ENCODE measurements around the gene SLC25A12. TPM values are rescaled to one million over a fixed set of nuclear protein-coding genes. Genes with fewer than 3 reads are reported as not detected.

The SLC25A12 gene, protein sequence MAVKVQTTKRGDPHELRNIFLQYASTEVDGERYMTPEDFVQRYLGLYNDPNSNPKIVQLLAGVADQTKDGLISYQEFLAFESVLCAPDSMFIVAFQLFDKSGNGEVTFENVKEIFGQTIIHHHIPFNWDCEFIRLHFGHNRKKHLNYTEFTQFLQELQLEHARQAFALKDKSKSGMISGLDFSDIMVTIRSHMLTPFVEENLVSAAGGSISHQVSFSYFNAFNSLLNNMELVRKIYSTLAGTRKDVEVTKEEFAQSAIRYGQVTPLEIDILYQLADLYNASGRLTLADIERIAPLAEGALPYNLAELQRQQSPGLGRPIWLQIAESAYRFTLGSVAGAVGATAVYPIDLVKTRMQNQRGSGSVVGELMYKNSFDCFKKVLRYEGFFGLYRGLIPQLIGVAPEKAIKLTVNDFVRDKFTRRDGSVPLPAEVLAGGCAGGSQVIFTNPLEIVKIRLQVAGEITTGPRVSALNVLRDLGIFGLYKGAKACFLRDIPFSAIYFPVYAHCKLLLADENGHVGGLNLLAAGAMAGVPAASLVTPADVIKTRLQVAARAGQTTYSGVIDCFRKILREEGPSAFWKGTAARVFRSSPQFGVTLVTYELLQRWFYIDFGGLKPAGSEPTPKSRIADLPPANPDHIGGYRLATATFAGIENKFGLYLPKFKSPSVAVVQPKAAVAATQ
- total RNA-seq (2022) (5.0 and 5.3 TPM in 2 replicates), Bru-seq, nascent RNA (percentile 50 among the genes with signal in this experiment), BruChase-seq, experiment 1, labeled RNA remaining after a 2-hour chase (percentile 42 among the genes with signal in this experiment), BruChase-seq, experiment 2, labeled RNA remaining after a 6-hour chase (percentile 42 among the genes with signal in this experiment)
- long read RNA-seq, partial matches to known transcripts: 0 of 4 reads
- long read RNA-seq, other reads (novel, unspliced or antisense): 2 of 4 reads

DNA sequence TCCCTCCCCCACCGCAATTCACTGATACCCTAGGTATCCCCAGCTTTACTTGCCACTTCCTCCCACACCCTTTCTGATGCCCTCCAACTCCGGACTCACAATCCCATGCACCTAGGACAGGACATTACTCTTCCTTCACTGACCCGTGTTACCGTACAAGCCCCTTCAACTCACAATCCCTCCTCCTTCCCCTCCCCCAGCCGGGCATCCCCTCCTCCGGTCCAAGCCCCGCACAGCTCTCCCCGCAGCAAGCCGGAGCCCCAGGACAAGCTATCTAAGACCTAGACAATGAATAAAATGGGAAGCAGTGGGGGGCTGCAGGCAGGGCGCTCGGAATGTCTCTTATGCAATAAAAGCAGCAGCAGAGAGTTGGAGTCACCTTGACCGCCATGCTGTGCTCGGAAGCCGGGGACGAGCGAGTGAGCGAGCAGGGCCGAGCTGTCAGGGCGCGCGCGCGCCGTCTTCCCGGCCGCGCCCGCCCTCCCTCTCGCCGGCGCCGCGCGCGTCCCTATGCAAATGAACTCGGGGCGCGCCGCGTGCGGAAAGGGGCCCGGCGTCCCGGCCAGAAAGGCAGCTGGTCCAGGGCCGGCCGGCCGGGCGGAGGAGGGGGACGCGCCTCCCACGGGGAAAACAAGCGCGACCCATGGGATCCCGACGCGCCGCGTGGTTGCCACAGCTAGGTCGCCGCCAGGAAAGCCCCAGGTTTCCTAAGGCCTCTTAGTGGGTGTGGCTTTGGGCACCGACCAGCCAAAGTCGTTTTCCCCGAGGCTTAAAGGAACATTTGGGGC lies at the start of gene SLC25A12:
TSS of gene SLC25A12 (minus strand) at position 421 of the 788 bp plus-strand sequence. CDS start at position 391, 30 bp downstream.
- intact Hi-C loops (cut with micrococcal nuclease; ENCODE audit: unreplicated experiment): loop anchor here (1.0 to 5.0 kb wide), 2 partner anchors 28 to 208 kb away; partner anchors contain the start of genes DLX2 and HAT1
- peaks cover 5% of the 10 kb centered on the region; the same call in 1 of the 2 replicates for H3K9me3 ChIP-seq
- CTCF ChIA-PET: interaction anchor here (0.6 to 1.3 kb wide), 3 partner anchors 10 to 234 kb away, joined by 3 to 6 read pairs (median 4); partner anchors contain the start of gene HAT1

DNA sequence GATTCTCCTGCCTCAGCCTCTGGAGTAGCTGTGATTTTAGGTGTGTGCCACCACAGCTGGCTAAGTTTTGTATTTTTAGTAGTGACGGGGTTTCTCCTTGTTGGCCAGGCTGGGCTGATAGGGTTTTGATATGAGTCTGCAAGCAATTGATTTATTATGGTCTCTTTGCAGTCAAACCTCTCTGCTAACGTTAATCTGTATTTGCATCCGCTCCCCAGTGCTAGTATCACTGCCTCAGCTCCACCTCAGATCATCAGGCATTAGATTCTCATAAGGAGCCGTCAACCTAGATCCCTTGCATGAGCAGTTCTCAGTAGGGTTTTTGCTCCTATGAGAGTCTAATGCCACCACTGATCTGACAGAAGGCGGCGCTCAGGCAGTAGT lies 47.3 kb upstream of the SLC25A12 start:
- Mint-ChIP-seq H3K36me3 (ENCODE audit: insufficient read depth, unreplicated experiment) (peaks cover 2% of the 10 kb centered on the region), H3K4me1 (ENCODE audit: low read depth, unreplicated experiment) (no peaks in the 10 kb centered on the region), H3K9me3 (ENCODE audit: unreplicated experiment) (no peaks in the 10 kb centered on the region), H3K4me3 (ENCODE audit: unreplicated experiment) (no peak overlapping the region), H3K27ac (ENCODE audit: unreplicated experiment) (no peak overlapping the region), H3K27me3 (ENCODE audit: insufficient read depth, unreplicated experiment) (no peaks in the 10 kb centered on the region)
- H3K36me3 ChIP-seq (ENCODE audit: control insufficient read depth, insufficient read depth, low read length): no peaks in the 10 kb centered on the region
- no peaks in the 10 kb centered on the region for H3K27me3 ChIP-seq (replicated peaks; ENCODE audit: control insufficient read depth, insufficient read depth, low read length)
- ChIA-PET POLR2A (no interaction called here), CTCF (interaction anchor here (0.7 to 1.2 kb wide), 2 partner anchors 19 to 186 kb away, joined by 3 to 9 read pairs; partner anchors contain the start of gene HAT1)
- H3K4me1 ChIP-seq: no peaks in the 10 kb centered on the region
- intact Hi-C loops (cut with micrococcal nuclease; ENCODE audit: unreplicated experiment): no loop called here
- no peak for DNase-seq
- TF ChIP-seq CTCF (IDR thresholded peaks at IDR 0.05; ENCODE audit: insufficient read depth in 1 of 2, low read depth in 1 of 2, low read length in 1 of 2, severe bottlenecking in 1 of 2, unreplicated experiment in 1 of 2): no peak
- no peaks in the 10 kb centered on the region for H3K9me3 ChIP-seq
- H3K4me3 ChIP-seq (ENCODE audit: low read depth, low read length): no peak overlapping the region
- BruUV-seq (replicated peaks): no TSS peak

More for the DNA sequence above, at the start of gene SLC25A12:
- peak within 1 kb of the TSS; percentile 86 for H3K4me3 Mint-ChIP-seq (ENCODE audit: unreplicated experiment)
- H3K27ac Mint-ChIP-seq (ENCODE audit: unreplicated experiment): no peak within 1 kb of the TSS
- H3K36me3 ChIP-seq (ENCODE audit: control insufficient read depth, insufficient read depth, low read length): no peaks in the 10 kb centered on the region
- H3K4me1 ChIP-seq: peaks cover 8% of the 10 kb centered on the region
- H3K27me3 ChIP-seq (replicated peaks; ENCODE audit: control insufficient read depth, insufficient read depth, low read length): no peaks in the 10 kb centered on the region
- POLR2A ChIA-PET: interaction anchor here (0.9 to 1.9 kb wide), 2 partner anchors 11 to 29 kb away, joined by 3 to 11 read pairs; partner anchors contain the start of gene HAT1
- H3K36me3 Mint-ChIP-seq (ENCODE audit: insufficient read depth, unreplicated experiment): no peaks in the 10 kb centered on the region
- H3K4me3 ChIP-seq (ENCODE audit: low read depth, low read length): peak within 1 kb of the TSS; percentile 60
- no TSS peak for BruUV-seq (replicated peaks)
- TF ChIP-seq CTCF (IDR thresholded peaks at IDR 0.05; ENCODE audit: insufficient read depth in 1 of 2, low read depth in 1 of 2, low read length in 1 of 2, severe bottlenecking in 1 of 2, unreplicated experiment in 1 of 2): no peak
- peaks cover 14% of the 10 kb centered on the region for H3K4me1 Mint-ChIP-seq (ENCODE audit: low read depth, unreplicated experiment)
- DNase-seq: peak; percentile 74 to 86
- peaks cover 6% of the 10 kb centered on the region for H3K27me3 Mint-ChIP-seq (ENCODE audit: insufficient read depth, unreplicated experiment)
- peaks cover 8% of the 10 kb centered on the region for H3K9me3 Mint-ChIP-seq (ENCODE audit: unreplicated experiment)
